WTC11 (cell line): ENCODE data around the gene PON3. TPM values are rescaled to one million over a fixed set of nuclear protein-coding genes. Genes with fewer than 3 reads are reported as not detected.

Experiments
- ATAC-seq: fragments of 200-7000 bp; cut with Tn5 transposase; 2 replicates; pipeline ENCODE4 v1.10.0; 2021; ENCODE audit warnings: mild to moderate bottlenecking, moderate library complexity
- CTCF ChIA-PET: fragments of 300-600 bp; sonication (Branson Sonifier 250); formaldehyde crosslinking; loops from one replicate; lab custom pipeline; 2021; ENCODE audit warnings: antibody characterized with exemption; lab: Charles Lee
- POLR2A ChIA-PET: fragments of 350-600 bp; sonication (Branson Sonifier 250); formaldehyde crosslinking; loops from one replicate; lab custom pipeline; 2021; ENCODE audit warnings: antibody characterized with exemption; lab: Charles Lee
- DNase-seq: peaks from one replicate; pipeline ENCODE4 v3.0.0; 2021; ENCODE audit warnings: low spot score
- H3K27ac Mint-ChIP-seq: 2 replicates; pipeline ENCODE4 v1.8.0; 2021; ENCODE audit warnings: mixed read lengths
- H3K27me3 Mint-ChIP-seq: 2 replicates; pipeline ENCODE4 v1.8.0; 2021; ENCODE audit warnings: low read depth, mild to moderate bottlenecking, moderate library complexity, mixed read lengths
- H3K36me3 Mint-ChIP-seq: 2 replicates; pipeline ENCODE4 v1.8.0; 2021; ENCODE audit warnings: mixed read lengths
- H3K4me1 Mint-ChIP-seq: 2 replicates; pipeline ENCODE4 v1.8.0; 2022; ENCODE audit warnings: mixed read lengths
- H3K4me3 Mint-ChIP-seq: 2 replicates; pipeline ENCODE4 v1.8.0; 2021; ENCODE audit warnings: mild to moderate bottlenecking, moderate library complexity, mixed read lengths
- H3K9me3 Mint-ChIP-seq: 2 replicates; pipeline ENCODE4 v1.8.0; 2021; ENCODE audit warnings: mixed read lengths
- CBFB ChIP-seq: sonication (generic); formaldehyde crosslinking; IDR thresholded peaks from 2 replicates; pipeline ENCODE4 v1.8.1; 2022; ENCODE audit warnings: mild to moderate bottlenecking, low read depth, missing genetic modification reagents
- CREB1 ChIP-seq: sonication (generic); formaldehyde crosslinking; IDR thresholded peaks from 2 replicates; pipeline ENCODE4 v1.8.0; 2023; ENCODE audit warnings: mild to moderate bottlenecking, missing genetic modification reagents
- ESRRA ChIP-seq: sonication (generic); formaldehyde crosslinking; IDR thresholded peaks from 2 replicates; pipeline ENCODE4 v1.8.1; 2022; ENCODE audit warnings: mild to moderate bottlenecking, missing genetic modification reagents, borderline replicate concordance
- FOXP1 ChIP-seq: sonication (generic); formaldehyde crosslinking; IDR thresholded peaks from 2 replicates; pipeline ENCODE4 v1.8.0; 2022; ENCODE audit warnings: missing genetic modification reagents, mild to moderate bottlenecking, moderate library complexity, borderline replicate concordance
- JAZF1 ChIP-seq: fragments of 250-450 bp; sonication (Bioruptor Pico); IDR thresholded peaks from 2 replicates; pipeline ENCODE4 v1.9.0; 2021; ENCODE audit warnings: moderate library complexity, mild to moderate bottlenecking, inconsistent platforms
- JUN ChIP-seq: sonication (generic); formaldehyde crosslinking; IDR thresholded peaks from 2 replicates; pipeline ENCODE4 v1.8.0; 2023; ENCODE audit warnings: mild to moderate bottlenecking, missing genetic modification reagents
- MYBL2 ChIP-seq: sonication (generic); formaldehyde crosslinking; IDR thresholded peaks from 2 replicates; pipeline ENCODE4 v1.8.1; 2023; ENCODE audit warnings: mild to moderate bottlenecking, moderate library complexity, missing genetic modification reagents
- NFATC4 ChIP-seq: fragments of 250-450 bp; sonication (Bioruptor Pico); IDR thresholded peaks from 2 replicates; pipeline ENCODE4 v1.9.0; 2021; ENCODE audit warnings: mild to moderate bottlenecking
- NFE2L1 ChIP-seq: sonication (generic); formaldehyde crosslinking; IDR thresholded peaks from 2 replicates; pipeline ENCODE4 v1.8.1; 2023; ENCODE audit warnings: missing genetic modification reagents
- NR1H2 ChIP-seq: sonication (generic); formaldehyde crosslinking; IDR thresholded peaks from 2 replicates; pipeline ENCODE4 v1.9.0; 2021; ENCODE audit warnings: mild to moderate bottlenecking, moderate library complexity, missing genetic modification reagents
- RORB ChIP-seq: fragments of 250-450 bp; sonication (Bioruptor Pico); IDR thresholded peaks from 2 replicates; pipeline ENCODE4 v1.9.0; 2021; ENCODE audit warnings: mild to moderate bottlenecking
- SMAD3 ChIP-seq: sonication (generic); formaldehyde crosslinking; IDR thresholded peaks from 2 replicates; pipeline ENCODE4 v1.8.0; 2022; ENCODE audit warnings: missing genetic modification reagents, mild to moderate bottlenecking, borderline replicate concordance
- ZNF263 ChIP-seq: sonication (generic); formaldehyde crosslinking; IDR thresholded peaks from 2 replicates; pipeline ENCODE4 v1.8.1; 2022; ENCODE audit warnings: low read depth, mild to moderate bottlenecking, moderate library complexity, missing genetic modification reagents
- ZNF416 ChIP-seq: fragments of 250-450 bp; sonication (Bioruptor Pico); IDR thresholded peaks from 2 replicates; pipeline ENCODE4 v1.9.0; 2021; ENCODE audit warnings: mild to moderate bottlenecking, inconsistent platforms
- total RNA-seq: library from RNA; stranded (reverse); gene quantifications from 3 replicates; pipeline ENCODE4 v1.2.3, GENCODE V29; 2021
- TF ChIP-seq, protein P1 (sequence below): sonication (generic); formaldehyde crosslinking; IDR thresholded peaks from 2 replicates; pipeline ENCODE4 v1.8.1; 2022; ENCODE audit warnings: mild to moderate bottlenecking, missing genetic modification reagents, moderate library complexity, borderline replicate concordance
- TF ChIP-seq, protein P2 (sequence below): sonication (generic); formaldehyde crosslinking; IDR thresholded peaks from 2 replicates; pipeline ENCODE4 v1.8.0; 2022; ENCODE audit warnings: missing genetic modification reagents
- TF ChIP-seq, protein P3 (sequence below): sonication (generic); formaldehyde crosslinking; IDR thresholded peaks from 2 replicates; pipeline ENCODE4 v1.8.1; 2022; ENCODE audit warnings: low read depth, mild to moderate bottlenecking, moderate library complexity, missing genetic modification reagents, borderline replicate concordance
- TF ChIP-seq, protein P4 (sequence below): fragments of 250-450 bp; sonication (Bioruptor Pico); conservative IDR thresholded peaks from 2 replicates; pipeline ENCODE4 v1.9.0; 2021; ENCODE audit warnings: mild to moderate bottlenecking
- TF ChIP-seq, protein P5 (sequence below): fragments of 250-450 bp; sonication (Bioruptor Pico); IDR thresholded peaks from 2 replicates; pipeline ENCODE4 v1.9.0; 2021; ENCODE audit warnings: mild to moderate bottlenecking
- TF ChIP-seq, protein P6 (sequence below): fragments of 250-450 bp; sonication (Bioruptor Pico); IDR thresholded peaks from 2 replicates; pipeline ENCODE4 v1.9.0; 2021; ENCODE audit warnings: moderate library complexity, mild to moderate bottlenecking, inconsistent platforms, borderline replicate concordance

Gene PON3
- total RNA-seq, 1 experiment from 2014 or later = 0.42 TPM

DNA sequence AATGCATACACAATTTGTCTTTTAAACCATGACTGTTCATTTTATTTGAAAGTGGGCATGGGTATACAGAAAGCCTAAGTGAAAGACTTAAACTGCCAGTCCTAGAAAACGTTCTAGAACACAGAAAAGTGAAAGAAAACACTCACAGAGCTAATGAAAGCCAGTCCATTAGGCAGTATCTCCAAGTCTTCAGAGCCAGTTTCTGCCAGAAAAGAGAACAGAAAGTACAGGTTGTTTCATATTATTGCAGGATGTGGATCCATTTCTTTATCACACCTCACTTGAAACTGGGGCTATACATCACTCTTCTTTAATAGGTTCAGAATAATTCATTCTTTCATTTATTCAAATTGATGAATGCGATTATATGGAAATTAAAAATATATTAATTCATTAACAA, 79.6 kb downstream of the PON3 start:
- TF ChIP-seq JAZF1 (no peak), ZNF416 (no peak)
- TF ChIP-seq, all 79 proteins: peak for 0
- no peak overlapping the region for H3K27ac Mint-ChIP-seq
- no peaks in the 10 kb centered on the region; the same call in 1 of the 2 replicates for H3K27me3 Mint-ChIP-seq
- DNase-seq (no peak), ATAC-seq (no peak)
- no peaks in the 10 kb centered on the region for H3K4me1 Mint-ChIP-seq
- no peak overlapping the region for H3K4me3 Mint-ChIP-seq
- peaks cover 6% of the 10 kb centered on the region for H3K9me3 Mint-ChIP-seq
- CTCF ChIA-PET = no interaction called here
- no peaks in the 10 kb centered on the region for H3K36me3 Mint-ChIP-seq
- POLR2A ChIA-PET = no interaction called here

DNA sequence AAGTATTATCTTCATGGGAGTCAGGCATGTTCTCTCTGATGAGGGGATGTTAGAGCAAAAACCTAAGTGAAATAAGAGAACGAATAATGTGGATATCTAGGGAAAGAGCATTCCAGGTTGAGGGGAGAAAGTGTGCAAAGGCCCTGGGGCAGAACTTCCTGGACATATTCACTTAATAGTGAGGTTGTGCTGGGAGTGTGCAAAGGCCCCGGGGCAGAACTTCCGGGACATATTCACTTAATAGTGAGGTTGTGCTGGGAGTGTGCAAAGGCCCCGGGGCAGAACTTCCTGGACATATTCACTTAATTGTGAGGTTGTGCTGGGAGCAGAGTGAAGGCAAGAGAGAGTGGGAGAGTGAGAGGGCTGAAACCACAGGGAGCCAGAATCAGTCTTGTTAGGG, 83.6 kb downstream of the PON3 start:
- DNase-seq = no peak
- Mint-ChIP-seq H3K4me3 (no peak overlapping the region), H3K27ac (no peak overlapping the region), H3K27me3 (no peaks in the 10 kb centered on the region; the same call in 1 of the 2 replicates), H3K4me1 (no peaks in the 10 kb centered on the region), H3K9me3 (peaks cover 6% of the 10 kb centered on the region), H3K36me3 (no peaks in the 10 kb centered on the region)
- no peak for ATAC-seq
- TF ChIP-seq MYBL2 (CRISPR knock-in tag) (no peak), FOXP1 (no peak), ZNF263 (no peak), RORB (CRISPR knock-in tag) (no peak), NFATC4 (CRISPR knock-in tag) (no peak), NR1H2 (CRISPR knock-in tag) (no peak), SMAD3 (CRISPR knock-in tag) (no peak), ESRRA (CRISPR knock-in tag) (no peak), JUN (CRISPR knock-in tag) (no peak), CBFB (CRISPR knock-in tag) (no peak), CREB1 (CRISPR knock-in tag) (no peak), NFE2L1 (CRISPR knock-in tag) (no peak)
- TF ChIP-seq, protein P1, sequence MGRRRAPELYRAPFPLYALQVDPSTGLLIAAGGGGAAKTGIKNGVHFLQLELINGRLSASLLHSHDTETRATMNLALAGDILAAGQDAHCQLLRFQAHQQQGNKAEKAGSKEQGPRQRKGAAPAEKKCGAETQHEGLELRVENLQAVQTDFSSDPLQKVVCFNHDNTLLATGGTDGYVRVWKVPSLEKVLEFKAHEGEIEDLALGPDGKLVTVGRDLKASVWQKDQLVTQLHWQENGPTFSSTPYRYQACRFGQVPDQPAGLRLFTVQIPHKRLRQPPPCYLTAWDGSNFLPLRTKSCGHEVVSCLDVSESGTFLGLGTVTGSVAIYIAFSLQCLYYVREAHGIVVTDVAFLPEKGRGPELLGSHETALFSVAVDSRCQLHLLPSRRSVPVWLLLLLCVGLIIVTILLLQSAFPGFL (CRISPR knock-in tag) = no peak
- TF ChIP-seq, protein P2, sequence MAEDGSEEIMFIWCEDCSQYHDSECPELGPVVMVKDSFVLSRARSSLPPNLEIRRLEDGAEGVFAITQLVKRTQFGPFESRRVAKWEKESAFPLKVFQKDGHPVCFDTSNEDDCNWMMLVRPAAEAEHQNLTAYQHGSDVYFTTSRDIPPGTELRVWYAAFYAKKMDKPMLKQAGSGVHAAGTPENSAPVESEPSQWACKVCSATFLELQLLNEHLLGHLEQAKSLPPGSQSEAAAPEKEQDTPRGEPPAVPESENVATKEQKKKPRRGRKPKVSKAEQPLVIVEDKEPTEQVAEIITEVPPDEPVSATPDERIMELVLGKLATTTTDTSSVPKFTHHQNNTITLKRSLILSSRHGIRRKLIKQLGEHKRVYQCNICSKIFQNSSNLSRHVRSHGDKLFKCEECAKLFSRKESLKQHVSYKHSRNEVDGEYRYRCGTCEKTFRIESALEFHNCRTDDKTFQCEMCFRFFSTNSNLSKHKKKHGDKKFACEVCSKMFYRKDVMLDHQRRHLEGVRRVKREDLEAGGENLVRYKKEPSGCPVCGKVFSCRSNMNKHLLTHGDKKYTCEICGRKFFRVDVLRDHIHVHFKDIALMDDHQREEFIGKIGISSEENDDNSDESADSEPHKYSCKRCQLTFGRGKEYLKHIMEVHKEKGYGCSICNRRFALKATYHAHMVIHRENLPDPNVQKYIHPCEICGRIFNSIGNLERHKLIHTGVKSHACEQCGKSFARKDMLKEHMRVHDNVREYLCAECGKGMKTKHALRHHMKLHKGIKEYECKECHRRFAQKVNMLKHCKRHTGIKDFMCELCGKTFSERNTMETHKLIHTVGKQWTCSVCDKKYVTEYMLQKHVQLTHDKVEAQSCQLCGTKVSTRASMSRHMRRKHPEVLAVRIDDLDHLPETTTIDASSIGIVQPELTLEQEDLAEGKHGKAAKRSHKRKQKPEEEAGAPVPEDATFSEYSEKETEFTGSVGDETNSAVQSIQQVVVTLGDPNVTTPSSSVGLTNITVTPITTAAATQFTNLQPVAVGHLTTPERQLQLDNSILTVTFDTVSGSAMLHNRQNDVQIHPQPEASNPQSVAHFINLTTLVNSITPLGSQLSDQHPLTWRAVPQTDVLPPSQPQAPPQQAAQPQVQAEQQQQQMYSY (CRISPR knock-in tag) = no peak
- TF ChIP-seq, protein P3, sequence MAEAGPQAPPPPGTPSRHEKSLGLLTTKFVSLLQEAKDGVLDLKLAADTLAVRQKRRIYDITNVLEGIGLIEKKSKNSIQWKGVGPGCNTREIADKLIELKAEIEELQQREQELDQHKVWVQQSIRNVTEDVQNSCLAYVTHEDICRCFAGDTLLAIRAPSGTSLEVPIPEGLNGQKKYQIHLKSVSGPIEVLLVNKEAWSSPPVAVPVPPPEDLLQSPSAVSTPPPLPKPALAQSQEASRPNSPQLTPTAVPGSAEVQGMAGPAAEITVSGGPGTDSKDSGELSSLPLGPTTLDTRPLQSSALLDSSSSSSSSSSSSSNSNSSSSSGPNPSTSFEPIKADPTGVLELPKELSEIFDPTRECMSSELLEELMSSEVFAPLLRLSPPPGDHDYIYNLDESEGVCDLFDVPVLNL (CRISPR knock-in tag) = no peak
- TF ChIP-seq, protein P4, sequence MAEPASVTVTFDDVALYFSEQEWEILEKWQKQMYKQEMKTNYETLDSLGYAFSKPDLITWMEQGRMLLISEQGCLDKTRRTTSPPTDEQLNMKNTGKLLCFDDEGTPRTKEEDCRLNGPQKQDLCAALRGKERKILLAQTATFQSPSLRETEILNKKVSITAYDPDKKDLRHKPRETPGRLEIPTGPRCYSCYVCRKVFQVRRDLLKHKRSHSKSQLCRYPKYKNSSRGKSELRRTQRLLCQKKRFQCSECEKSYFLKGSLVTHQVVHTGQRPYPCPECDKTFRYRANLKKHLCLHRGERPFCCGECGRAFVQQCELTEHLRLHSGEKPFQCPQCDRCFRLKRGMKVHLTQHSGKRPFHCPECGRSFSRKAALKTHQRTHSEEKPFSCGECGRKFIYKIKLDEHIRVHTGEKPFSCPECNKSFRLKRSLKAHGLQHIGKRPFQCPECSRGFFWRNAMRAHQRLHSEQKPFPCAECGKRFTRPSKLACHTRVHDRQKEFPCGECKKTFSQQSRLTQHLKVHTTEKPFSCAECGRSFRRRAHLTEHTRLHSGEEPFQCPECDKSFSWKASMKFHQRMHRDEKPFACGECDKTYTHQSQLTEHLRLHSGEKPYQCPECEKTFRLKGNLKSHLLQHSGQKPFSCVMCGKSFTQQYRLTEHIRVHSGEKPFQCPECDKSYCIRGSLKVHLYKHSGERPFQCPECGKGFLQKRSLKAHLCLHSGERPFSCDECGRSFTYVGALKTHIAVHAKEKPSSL = no peak
- TF ChIP-seq, protein P5, sequence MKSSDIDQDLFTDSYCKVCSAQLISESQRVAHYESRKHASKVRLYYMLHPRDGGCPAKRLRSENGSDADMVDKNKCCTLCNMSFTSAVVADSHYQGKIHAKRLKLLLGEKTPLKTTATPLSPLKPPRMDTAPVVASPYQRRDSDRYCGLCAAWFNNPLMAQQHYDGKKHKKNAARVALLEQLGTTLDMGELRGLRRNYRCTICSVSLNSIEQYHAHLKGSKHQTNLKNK (CRISPR knock-in tag) = no peak
- TF ChIP-seq, protein P6, sequence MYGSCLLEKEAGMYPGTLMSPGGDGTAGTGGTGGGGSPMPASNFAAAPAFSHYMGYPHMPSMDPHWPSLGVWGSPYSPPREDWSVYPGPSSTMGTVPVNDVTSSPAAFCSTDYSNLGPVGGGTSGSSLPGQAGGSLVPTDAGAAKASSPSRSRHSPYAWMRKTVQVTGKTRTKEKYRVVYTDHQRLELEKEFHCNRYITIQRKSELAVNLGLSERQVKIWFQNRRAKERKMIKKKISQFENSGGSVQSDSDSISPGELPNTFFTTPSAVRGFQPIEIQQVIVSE (CRISPR knock-in tag) = no peak
- ChIA-PET CTCF (no interaction called here), POLR2A (no interaction called here)
